SJCRH30 (cell line): ENCODE data around the gene CAAP1. TPM values are rescaled to one million over a fixed set of nuclear protein-coding genes. Genes with fewer than 3 reads are reported as not detected.

Source experiments
- DNase-seq, 2 experiments: peaks; one replicate each; pipeline ENCODE4 v3.0.0-alpha.2; 2015 to 2020
- H3K27ac ChIP-seq: fragments of 250-450 bp; sonication (Bioruptor Pico); 2 replicates; pipeline ENCODE4 v1.5.1; 2020; ENCODE audit warnings: mild to moderate bottlenecking, moderate library complexity
- H3K27me3 ChIP-seq: fragments of 250-450 bp; sonication (Bioruptor Pico); 2 replicates; pipeline ENCODE4 v1.5.1; 2020; ENCODE audit warnings: mild to moderate bottlenecking, moderate library complexity
- H3K36me3 ChIP-seq: fragments of 250-450 bp; sonication (Bioruptor Pico); 2 replicates; pipeline ENCODE4 v1.5.1; 2020; ENCODE audit warnings: mild to moderate bottlenecking, moderate library complexity
- H3K4me1 ChIP-seq: fragments of 250-450 bp; sonication (Bioruptor Pico); 2 replicates; pipeline ENCODE4 v1.5.1; 2020; ENCODE audit warnings: mild to moderate bottlenecking, moderate library complexity
- H3K4me3 ChIP-seq: fragments of 250-450 bp; sonication (Bioruptor Pico); 2 replicates; pipeline ENCODE4 v1.5.1; 2020; ENCODE audit warnings: mild to moderate bottlenecking, moderate library complexity
- H3K9me3 ChIP-seq: fragments of 250-450 bp; sonication (Bioruptor Pico); replicated peaks from 2 replicates; pipeline ENCODE4 v1.5.1; 2020; ENCODE audit warnings: mild to moderate bottlenecking, moderate library complexity
- total RNA-seq: library from RNA; depleted of rRNA; stranded (reverse); fragments of >200 nt; shearing (Covaris generic); gene quantifications from 2 replicates; pipeline ENCODE4 v1.2.3, GENCODE V29; 2014; rRNA removed

The CAAP1 gene
- total RNA-seq, 1 experiment from 2014 or later, result 17.1 TPM

DNA sequence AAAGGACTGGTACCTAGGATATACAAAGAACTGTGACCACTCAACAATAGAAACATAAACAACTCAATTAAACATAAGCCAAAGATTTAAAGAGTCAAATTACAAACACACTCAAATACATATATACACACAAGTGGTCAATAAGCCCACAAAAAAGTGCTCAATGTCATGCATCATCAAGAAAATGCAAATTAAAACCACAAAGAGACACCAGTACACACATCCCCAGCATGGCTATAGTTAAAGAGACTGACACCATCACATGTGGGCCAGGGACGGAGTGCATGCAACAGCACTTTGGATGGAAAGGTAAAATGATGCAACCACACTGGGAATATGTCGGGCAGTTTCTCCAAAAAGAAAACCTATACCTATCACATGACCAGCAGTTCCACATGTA lies 89.7 kb downstream of the CAAP1 start:
- Histone ChIP-seq H3K36me3 (no peaks in the 10 kb centered on the region), H3K27ac (no peak overlapping the region), H3K27me3 (no peaks in the 10 kb centered on the region), H3K4me3 (no peak overlapping the region), H3K9me3 (no peaks in the 10 kb centered on the region), H3K4me1 (peaks cover 19% of the 10 kb centered on the region)
- DNase-seq, result peak in 1 of 2 experiments; percentile 18

DNA sequence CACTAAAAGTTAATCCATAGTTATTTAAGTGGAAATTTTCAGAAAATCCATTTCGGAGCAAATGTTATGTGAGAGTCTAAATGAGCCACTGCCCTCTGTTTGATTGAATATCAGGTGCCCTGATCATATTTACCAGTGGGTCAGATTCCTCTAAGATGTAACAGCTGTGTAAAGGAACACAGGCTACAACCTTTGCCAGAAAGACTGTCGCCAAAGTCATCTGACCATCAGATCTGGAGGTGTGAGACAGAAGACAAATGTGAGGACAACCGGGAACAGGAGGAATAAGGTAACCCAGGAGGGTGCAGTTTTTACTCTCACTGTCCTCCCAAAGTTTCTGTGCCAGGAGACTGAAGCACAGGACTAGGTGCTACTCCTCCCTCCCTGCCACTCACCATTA lies 90.8 kb downstream of the CAAP1 start:
- DNase-seq, result peak; percentile 18 to 60
- H3K9me3 ChIP-seq, result no peaks in the 10 kb centered on the region
- no peaks in the 10 kb centered on the region for H3K27me3 ChIP-seq
- H3K4me3 ChIP-seq, result peak overlapping the region; percentile 29
- H3K27ac ChIP-seq, result peak overlapping the region; percentile 88
- peaks cover 19% of the 10 kb centered on the region for H3K4me1 ChIP-seq
- H3K36me3 ChIP-seq, result no peaks in the 10 kb centered on the region; the same call in 1 of the 2 replicates

- peaks cover 19% of the 10 kb centered on the region for H3K4me1 ChIP-seq
- H3K4me3 ChIP-seq, result no peak overlapping the region
- DNase-seq, result no peak
- no peaks in the 10 kb centered on the region for H3K27me3 ChIP-seq
- H3K36me3 ChIP-seq, result no peaks in the 10 kb centered on the region; the same call in 1 of the 2 replicates
- no peak overlapping the region for H3K27ac ChIP-seq
- no peaks in the 10 kb centered on the region for H3K9me3 ChIP-seq
Observed at GRCh38 chr9:26800322-26800721, 92.3 kb downstream of the CAAP1 start.

GRCh38 chr9:26791274-26791673 lies 101.3 kb downstream of the CAAP1 start:
- H3K9me3 ChIP-seq, result no peaks in the 10 kb centered on the region; the same call in 1 of the 2 replicates
- no peak overlapping the region for H3K27ac ChIP-seq
- no peak overlapping the region for H3K4me3 ChIP-seq
- no peaks in the 10 kb centered on the region; the same call in 1 of the 2 replicates for H3K36me3 ChIP-seq
- DNase-seq, result no peak
- H3K4me1 ChIP-seq, result peaks cover 32% of the 10 kb centered on the region
- no peaks in the 10 kb centered on the region for H3K27me3 ChIP-seq

Other genes with a start within 250 kb of the CAAP1 start
- gene PLAA, start 54.4 kb upstream of the CAAP1 start, total RNA-seq, result 31.0 and 32.3 TPM in 2 replicates
- gene IFT74, start 63.6 kb upstream of the CAAP1 start, total RNA-seq, result 4.9 and 6.0 TPM in 2 replicates
- gene LRRC19, start 112.9 kb upstream of the CAAP1 start, total RNA-seq, result not detected in 2 replicates
- gene TEK, start 216.4 kb upstream of the CAAP1 start, total RNA-seq, result 1.7 and 2.3 TPM in 2 replicates